Spleen (tissue), 7 donors: Measurements from ENCODE around the gene PRKG1.

ENCODE experiments used
- CTCF ChIP-seq, 11 experiments: fragments of 200-600 bp in 7 of 11; fragments of 450-650 bp in 4 of 11; sonication (generic) in 4 of 11; IDR thresholded peaks in 8 of 11; conservative IDR thresholded peaks in 3 of 11; 1 replicate in 7 of 11; 2 replicates in 4 of 11; pipeline versions ENCODE4 v1.4.0 to v1.8.0; 2016 to 2021; ENCODE audit warnings: antibody characterized with exemption in 11 of 11, inconsistent platforms in 4 of 11, mild to moderate bottlenecking in 1 of 11
- POLR2A ChIP-seq, 3 donors: fragments of 450-650 bp; IDR thresholded peaks; one replicate each; pipeline ENCODE4 v1.5.1; 2017; ENCODE audit warnings: antibody characterized with exemption in 3 of 3, mild to moderate bottlenecking in 1 of 3
- donor health status: DM: no; HTN: no; CAD: no; lungs with moderate emphysema.
- donor health status: DM: no; HTN: no; CAD: no.
- donor health status: DM: no; HTN: no; CAD: no.

GRCh38 chr10:51397695-51398094 lies 323.4 kb downstream of the PRKG1 start:
- TF ChIP-seq CTCF (IDR thresholded peaks at IDR 0.05 in 8 of 11, conservative IDR thresholded peaks at IDR 0.05 in 3 of 11), result no peak
- no peak for TF ChIP-seq POLR2A (IDR thresholded peaks at IDR 0.05)
